IMR-90 (cell line): ENCODE data around the gene HTR1D. TPM values are rescaled to one million over a fixed set of nuclear protein-coding genes. Genes with fewer than 3 reads are reported as not detected.

Source experiments
- ATAC-seq: fragments of 200-7000 bp; cut with Tn5 transposase; 2 replicates; pipeline ENCODE4 v1.9.1; 2020; ENCODE audit warnings: low read depth, mild to moderate bottlenecking, moderate library complexity
- BruUV-seq: library from RNA; stranded (reverse); fragments of 400-500 nt; replicated peaks from 2 replicates; lab custom pipeline; 2021; lab: Mats Ljungman, UMichigan
- CTCF ChIA-PET: fragments of 300-600 bp; formaldehyde crosslinking; extraction: SDS; loops from one replicate; lab custom pipeline; 2021; ENCODE audit warnings: antibody characterized with exemption; lab: Yijun Ruan, JAX
- POLR2A ChIA-PET: fragments of 300-600 bp; sonication (Branson Sonifier 250); formaldehyde crosslinking; loops from one replicate; lab custom pipeline; 2022; ENCODE audit warnings: antibody characterized with exemption; ENCODE audit not compliant: unreplicated experiment; lab: Charles Lee
- DNase-seq: peaks from one replicate; pipeline ENCODE4 v3.0.0; 2013
- H2AFZ ChIP-seq: replicated peaks from 2 replicates; pipeline ENCODE3; 2013; ENCODE audit warnings: low read length, mild to moderate bottlenecking; ENCODE audit not compliant: poor library complexity
- H2AK5ac ChIP-seq: 2 replicates; pipeline ENCODE4 v1.6.1; 2013; ENCODE audit warnings: low read depth, low read length, inconsistent platforms
- H2AK9ac ChIP-seq: replicated peaks from 2 replicates; pipeline ENCODE3; 2013; ENCODE audit warnings: mild to moderate bottlenecking, low read depth, low read length, moderate library complexity; ENCODE audit not compliant: poor library complexity
- H2BK120ac ChIP-seq: 2 replicates; pipeline ENCODE4 v1.6.1; 2013; ENCODE audit warnings: low read depth, low read length, inconsistent platforms
- H2BK15ac ChIP-seq: 3 replicates; pipeline ENCODE4 v1.6.1; 2013; ENCODE audit warnings: low read depth, low read length, inconsistent platforms
- H2BK20ac ChIP-seq: 2 replicates; pipeline ENCODE4 v1.6.1; 2013; ENCODE audit warnings: low read depth, mild to moderate bottlenecking, inconsistent platforms, low read length, moderate library complexity
- H2BK5ac ChIP-seq: 2 replicates; pipeline ENCODE4 v1.6.1; 2013; ENCODE audit warnings: mild to moderate bottlenecking, low read depth, low read length, inconsistent platforms; ENCODE audit not compliant: poor library complexity, severe bottlenecking
- H3K14ac ChIP-seq: replicated peaks from 2 replicates; pipeline ENCODE4 v1.6.1; 2013; ENCODE audit warnings: low read depth, low read length, inconsistent platforms
- H3K18ac ChIP-seq: 2 replicates; pipeline ENCODE4 v1.6.1; 2013; ENCODE audit warnings: low read depth, low read length, control low read depth
- H3K23ac ChIP-seq: 2 replicates; pipeline ENCODE4 v1.6.1; 2013; ENCODE audit warnings: low read depth, low read length, inconsistent platforms
- H3K27ac ChIP-seq: 2 replicates; pipeline ENCODE4 v1.5.1; 2013; ENCODE audit warnings: mild to moderate bottlenecking, control low read depth, low read length; ENCODE audit not compliant: insufficient read depth
- H3K27me3 ChIP-seq: 2 replicates; pipeline ENCODE4 v1.6.1; 2013; ENCODE audit warnings: low read length; ENCODE audit not compliant: control insufficient read depth, insufficient read depth
- H3K36me3 ChIP-seq: 2 replicates; pipeline ENCODE4 v1.6.1; 2013; ENCODE audit warnings: low read length, mixed read lengths; ENCODE audit not compliant: control insufficient read depth, insufficient read depth
- H3K4ac ChIP-seq: 2 replicates; pipeline ENCODE4 v1.6.1; 2013; ENCODE audit warnings: low read depth, low read length, inconsistent platforms
- H3K4me1 ChIP-seq: 2 replicates; pipeline ENCODE4 v1.6.1; 2013; ENCODE audit warnings: low read length, mixed read lengths; ENCODE audit not compliant: control insufficient read depth, insufficient read depth
- H3K4me2 ChIP-seq: 2 replicates; pipeline ENCODE4 v1.6.1; 2013; ENCODE audit warnings: low read depth, mild to moderate bottlenecking, control low read depth, low read length, moderate library complexity
- H3K4me3 ChIP-seq: 2 replicates; pipeline ENCODE4 v1.5.1; 2013; ENCODE audit warnings: low read depth, mild to moderate bottlenecking, control low read depth, low read length, moderate library complexity; ENCODE audit not compliant: insufficient read depth
- H3K56ac ChIP-seq: 2 replicates; pipeline ENCODE4 v1.6.1; 2013; ENCODE audit warnings: low read length, inconsistent platforms; ENCODE audit not compliant: insufficient read depth; ENCODE audit errors: extremely low read depth
- H3K79me1 ChIP-seq, 2 experiments: 2 replicates each; pipeline ENCODE4 v1.6.1; 2013; ENCODE audit warnings: low read length in 2 of 2, inconsistent platforms in 1 of 2, low read depth in 1 of 2
- H3K9ac ChIP-seq: 2 replicates; pipeline ENCODE4 v1.6.1; 2013; ENCODE audit warnings: low read depth, low read length, control low read depth
- H3K9me1 ChIP-seq: 2 replicates; pipeline ENCODE4 v1.6.1; 2013; ENCODE audit warnings: low read length, inconsistent platforms; ENCODE audit not compliant: insufficient read depth
- H3K9me3 ChIP-seq: 2 replicates; pipeline ENCODE4 v1.6.1; 2013; ENCODE audit warnings: low read length; ENCODE audit not compliant: control insufficient read depth, insufficient read depth
- H4K20me1 ChIP-seq: 2 replicates; pipeline ENCODE4 v1.6.1; 2013; ENCODE audit warnings: low read length, inconsistent platforms; ENCODE audit not compliant: insufficient read depth
- H4K5ac ChIP-seq: 2 replicates; pipeline ENCODE4 v1.6.1; 2013; ENCODE audit warnings: mild to moderate bottlenecking, low read depth, low read length, control low read depth
- H4K8ac ChIP-seq, 2 experiments: 2 replicates each; pipeline ENCODE4 v1.6.1; 2013; ENCODE audit warnings: low read depth in 2 of 2, low read length in 2 of 2, control low read depth in 1 of 2, inconsistent platforms in 1 of 2
- H4K91ac ChIP-seq: 2 replicates; pipeline ENCODE4 v1.6.1; 2013; ENCODE audit warnings: low read depth, low read length, inconsistent platforms; ENCODE audit not compliant: insufficient read depth
- BHLHE40 ChIP-seq: fragments of 150-350 bp; IDR thresholded peaks from 2 replicates; pipeline ENCODE4 v1.6.1; 2016; ENCODE audit warnings: mild to moderate bottlenecking, low read depth, low read length
- CEBPB ChIP-seq: IDR thresholded peaks from 2 replicates; pipeline ENCODE4 v1.6.1; 2012; ENCODE audit warnings: low read depth, low read length, improper control_type of control experiment
- CHD1 ChIP-seq: IDR thresholded peaks from 2 replicates; pipeline ENCODE4 v1.6.1; 2012; ENCODE audit warnings: low read depth, low read length, improper control_type of control experiment
- FOS ChIP-seq: fragments of 150-350 bp; IDR thresholded peaks from 2 replicates; pipeline ENCODE4 v1.6.1; 2016; ENCODE audit warnings: low read depth, low read length
- MAFK ChIP-seq: IDR thresholded peaks from 2 replicates; pipeline ENCODE4 v1.6.1; 2012; ENCODE audit warnings: low read depth, low read length, improper control_type of control experiment
- MXI1 ChIP-seq: IDR thresholded peaks from 2 replicates; pipeline ENCODE4 v1.6.1; 2012; ENCODE audit warnings: low read depth, mild to moderate bottlenecking, low read length, moderate library complexity, borderline replicate concordance
- NFE2L2 ChIP-seq: fragments of 150-350 bp; IDR thresholded peaks from 2 replicates; pipeline ENCODE4 v1.6.1; 2016; ENCODE audit warnings: low read depth, mild to moderate bottlenecking, low read length
- RCOR1 ChIP-seq: IDR thresholded peaks from 2 replicates; pipeline ENCODE4 v1.6.1; 2012; ENCODE audit warnings: mild to moderate bottlenecking, low read length, improper control_type of control experiment; ENCODE audit not compliant: insufficient replicate concordance
- SMC3 ChIP-seq: fragments of 150-350 bp; IDR thresholded peaks from 2 replicates; pipeline ENCODE4 v1.6.1; 2016; ENCODE audit warnings: low read depth, mild to moderate bottlenecking, antibody characterized with exemption, low read length, moderate library complexity
- WGBS, 2 experiments: methylation state at CpG; one replicate each; pipeline versions ENCODE4 v1.1.5 to v1.1.7; 2013; ENCODE audit warnings: missing lambda C conversion rate in 2 of 2; ENCODE audit not compliant: insufficient read length in 1 of 2; ENCODE audit errors: extremely low coverage in 2 of 2; 5-methylcytosine and 5-hydroxymethylcytosine counted together
- dilution Hi-C: fragments of 300-500 bp; cut with HindIII; formaldehyde crosslinking; loops from one replicate; pipeline ENCODE4 v1.14.3; 2018; ENCODE audit warnings: low sequenced_read_pairs; ENCODE audit not compliant: unreplicated experiment
- in situ Hi-C: fragments of 300-500 bp; cut with MboI; formaldehyde crosslinking; loops from 3 replicates; pipeline ENCODE4 v1.14.3; 2019; ENCODE audit warnings: low sequenced_read_pairs, inconsistent platforms, mixed read lengths
- intact Hi-C: fragments of 100-400 bp; cut with micrococcal nuclease; formaldehyde crosslinking; loops from 2 replicates; pipeline ENCODE4 v1.10.0; 2022
- polyA plus RNA-seq, 3 experiments: library from polyadenylated mRNA; depleted of rRNA; stranded (reverse); fragments of >200 nt; gene quantifications; 2 replicates each; pipeline ENCODE4 v1.2.3, GENCODE V29; 2012; ENCODE audit warnings: low replicate concordance in 1 of 3
- total RNA-seq: library from RNA; depleted of rRNA; stranded (reverse); fragments of >200 nt; gene quantifications from 2 replicates; pipeline ENCODE4 v1.2.3, GENCODE V29; 2012
- TF ChIP-seq, protein P1 (sequence below): fragments of 150-350 bp; IDR thresholded peaks from 2 replicates; pipeline ENCODE4 v1.6.1; 2016; ENCODE audit warnings: low read depth, mild to moderate bottlenecking, low read length, moderate library complexity, borderline replicate concordance
- TF ChIP-seq, protein P2 (sequence below): fragments of 150-350 bp; IDR thresholded peaks from 2 replicates; pipeline ENCODE4 v1.6.1; 2017; ENCODE audit warnings: mild to moderate bottlenecking, antibody characterized with exemption, low read length, low read depth
- TF ChIP-seq, protein P3 (sequence below): conservative IDR thresholded peaks from 2 replicates; pipeline ENCODE4 v1.5.1; 2012; ENCODE audit warnings: mild to moderate bottlenecking, low read depth, low read length, improper control_type of control experiment

Gene HTR1D
- total and polyA plus RNA-seq, 2 of the 4 experiments (the other 2 are of a cell fraction) = 0.03 to 0.18 TPM

DNA sequence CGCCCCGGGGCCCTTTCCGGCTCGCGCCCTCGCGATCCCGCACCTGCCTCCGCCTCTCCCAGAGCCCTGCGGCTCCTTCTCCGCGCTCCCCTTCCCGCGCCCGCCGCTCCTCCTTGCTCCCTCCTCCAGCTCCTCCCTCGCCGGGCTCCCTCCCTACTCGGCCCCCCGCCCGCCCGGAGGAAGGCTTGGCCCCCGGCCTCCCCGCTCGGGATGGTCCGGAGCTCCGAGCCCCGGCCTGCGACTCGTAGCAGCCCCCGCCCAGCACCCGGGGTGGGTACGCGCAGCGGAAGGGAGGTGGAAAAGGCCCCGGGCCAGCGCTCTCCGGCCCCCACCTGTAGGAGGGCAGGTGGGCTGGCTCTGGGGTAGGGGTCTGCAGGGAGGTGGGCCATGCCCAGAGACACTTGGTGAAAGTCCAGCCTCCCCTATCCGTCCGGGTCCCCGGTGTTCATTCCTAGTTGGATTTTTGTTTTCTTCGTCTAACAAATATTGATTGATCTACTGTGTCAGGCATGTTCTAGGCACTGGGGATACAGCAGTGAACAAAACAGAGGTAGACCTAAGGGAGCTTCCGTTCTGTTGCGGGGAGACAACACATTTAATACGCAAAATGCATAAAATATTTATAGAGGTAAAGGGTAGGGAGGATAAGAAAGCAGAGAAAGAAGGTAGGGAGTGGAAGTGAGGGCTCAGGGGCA, at the start of gene HTR1D (continued):
- TF ChIP-seq MAFK (no peak), FOS (no peak), MXI1 (no peak)

DNA sequence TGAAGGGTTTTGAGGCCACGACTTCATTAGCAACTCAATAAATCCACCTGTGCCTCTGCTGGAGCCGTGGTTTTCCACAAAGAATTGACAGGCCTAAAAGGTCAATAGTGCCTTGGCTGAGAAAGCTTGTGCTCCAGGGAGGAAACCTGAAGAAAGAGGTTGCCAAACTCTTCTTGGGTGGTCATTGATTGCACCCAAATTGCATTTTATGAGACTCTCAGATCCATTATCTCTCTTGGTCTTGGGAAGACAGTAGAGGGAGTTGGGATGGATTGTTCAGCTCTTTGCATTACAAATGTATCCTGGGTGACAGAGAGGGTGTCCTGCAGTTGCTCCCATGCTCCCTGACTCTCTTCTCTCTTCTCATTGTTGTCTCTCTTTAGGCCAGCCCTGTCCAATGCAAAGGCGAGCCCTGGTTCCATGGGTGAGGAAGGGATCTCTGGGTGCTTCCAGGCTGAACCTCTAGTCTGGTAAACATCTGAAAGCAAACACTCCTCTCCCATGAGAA, 46.1 kb upstream of the HTR1D start:
- no peaks in the 10 kb centered on the region for H4K20me1 ChIP-seq
- no CpG with 5 or more reads among the region's 3 CpGs for WGBS, 2 experiments
- dilution Hi-C loops = no loop called here
- no peaks in the 10 kb centered on the region for H3K9me3 ChIP-seq
- H3K14ac ChIP-seq = no peak overlapping the region
- no peak overlapping the region for H4K5ac ChIP-seq
- H3K36me3 ChIP-seq = no peaks in the 10 kb centered on the region
- no peak overlapping the region for H3K18ac ChIP-seq
- no peak overlapping the region for H2BK15ac ChIP-seq
- H3K4me3 ChIP-seq = no peak overlapping the region
- no peak overlapping the region for H3K27ac ChIP-seq
- no peak overlapping the region for H4K8ac ChIP-seq
- intact Hi-C loops = loop anchor here (5.0 kb wide), 1 partner anchor 41 kb away; no protein-coding TSS in a partner anchor
- no peak overlapping the region for H3K4ac ChIP-seq
- peaks cover 6% of the 10 kb centered on the region for H3K27me3 ChIP-seq
- H3K9me1 ChIP-seq = no peaks in the 10 kb centered on the region
- no peaks in the 10 kb centered on the region for H3K79me1 ChIP-seq
- no peak overlapping the region for H2AFZ ChIP-seq
- H3K56ac ChIP-seq = no peak overlapping the region
- no TSS peak for BruUV-seq
- H3K23ac ChIP-seq = no peak overlapping the region
- DNase-seq (no peak), ATAC-seq (no peak)
- H2AK9ac ChIP-seq = no peak overlapping the region
- H3K4me2 ChIP-seq = no peak overlapping the region
- H2BK20ac ChIP-seq = no peak overlapping the region
- H3K4me1 ChIP-seq = no peaks in the 10 kb centered on the region
- H2BK5ac ChIP-seq = no peak overlapping the region
- in situ Hi-C loops = no loop called here
- H2AK5ac ChIP-seq = no peak overlapping the region
- no peak overlapping the region for H2BK120ac ChIP-seq
- H3K9ac ChIP-seq = no peak overlapping the region
- ChIA-PET POLR2A (interaction anchor here (0.5 kb wide), 1 partner anchor 32 kb away, joined by 3 read pairs; no protein-coding TSS in a partner anchor), CTCF (interaction anchor here (1.0 kb wide), 1 partner anchor 79 kb away, joined by 3 read pairs; no protein-coding TSS in a partner anchor)
- no peak overlapping the region for H4K91ac ChIP-seq
- TF ChIP-seq FOS (no peak), NFE2L2 (no peak), MAFK (no peak), CEBPB (no peak), RCOR1 (no peak), CHD1 (no peak), SMC3 (no peak), BHLHE40 (no peak)
- TF ChIP-seq, protein P1, sequence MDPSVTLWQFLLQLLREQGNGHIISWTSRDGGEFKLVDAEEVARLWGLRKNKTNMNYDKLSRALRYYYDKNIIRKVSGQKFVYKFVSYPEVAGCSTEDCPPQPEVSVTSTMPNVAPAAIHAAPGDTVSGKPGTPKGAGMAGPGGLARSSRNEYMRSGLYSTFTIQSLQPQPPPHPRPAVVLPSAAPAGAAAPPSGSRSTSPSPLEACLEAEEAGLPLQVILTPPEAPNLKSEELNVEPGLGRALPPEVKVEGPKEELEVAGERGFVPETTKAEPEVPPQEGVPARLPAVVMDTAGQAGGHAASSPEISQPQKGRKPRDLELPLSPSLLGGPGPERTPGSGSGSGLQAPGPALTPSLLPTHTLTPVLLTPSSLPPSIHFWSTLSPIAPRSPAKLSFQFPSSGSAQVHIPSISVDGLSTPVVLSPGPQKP = no peak
- TF ChIP-seq, protein P2, sequence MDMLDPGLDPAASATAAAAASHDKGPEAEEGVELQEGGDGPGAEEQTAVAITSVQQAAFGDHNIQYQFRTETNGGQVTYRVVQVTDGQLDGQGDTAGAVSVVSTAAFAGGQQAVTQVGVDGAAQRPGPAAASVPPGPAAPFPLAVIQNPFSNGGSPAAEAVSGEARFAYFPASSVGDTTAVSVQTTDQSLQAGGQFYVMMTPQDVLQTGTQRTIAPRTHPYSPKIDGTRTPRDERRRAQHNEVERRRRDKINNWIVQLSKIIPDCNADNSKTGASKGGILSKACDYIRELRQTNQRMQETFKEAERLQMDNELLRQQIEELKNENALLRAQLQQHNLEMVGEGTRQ = no peak
- TF ChIP-seq, protein P3, sequence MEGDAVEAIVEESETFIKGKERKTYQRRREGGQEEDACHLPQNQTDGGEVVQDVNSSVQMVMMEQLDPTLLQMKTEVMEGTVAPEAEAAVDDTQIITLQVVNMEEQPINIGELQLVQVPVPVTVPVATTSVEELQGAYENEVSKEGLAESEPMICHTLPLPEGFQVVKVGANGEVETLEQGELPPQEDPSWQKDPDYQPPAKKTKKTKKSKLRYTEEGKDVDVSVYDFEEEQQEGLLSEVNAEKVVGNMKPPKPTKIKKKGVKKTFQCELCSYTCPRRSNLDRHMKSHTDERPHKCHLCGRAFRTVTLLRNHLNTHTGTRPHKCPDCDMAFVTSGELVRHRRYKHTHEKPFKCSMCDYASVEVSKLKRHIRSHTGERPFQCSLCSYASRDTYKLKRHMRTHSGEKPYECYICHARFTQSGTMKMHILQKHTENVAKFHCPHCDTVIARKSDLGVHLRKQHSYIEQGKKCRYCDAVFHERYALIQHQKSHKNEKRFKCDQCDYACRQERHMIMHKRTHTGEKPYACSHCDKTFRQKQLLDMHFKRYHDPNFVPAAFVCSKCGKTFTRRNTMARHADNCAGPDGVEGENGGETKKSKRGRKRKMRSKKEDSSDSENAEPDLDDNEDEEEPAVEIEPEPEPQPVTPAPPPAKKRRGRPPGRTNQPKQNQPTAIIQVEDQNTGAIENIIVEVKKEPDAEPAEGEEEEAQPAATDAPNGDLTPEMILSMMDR = no peak
